DOHH2 (cell line): ENCODE data around the gene ZNF341.

ENCODE experiments used
- EZH2phosphoT487 ChIP-seq: fragments of 200-600 bp; sonication (generic); IDR thresholded peaks from 2 replicates; pipeline ENCODE4 v1.6.1; 2017; ENCODE audit warnings: borderline replicate concordance, mild to moderate bottlenecking, antibody characterized with exemption, low read length, moderate library complexity, mixed read lengths
- TF ChIP-seq, protein P1 (sequence below): fragments of 200-600 bp; sonication (generic); IDR thresholded peaks from one replicate; pipeline ENCODE4 v1.5.1; 2014; ENCODE audit warnings: antibody characterized with exemption, mild to moderate bottlenecking, low read depth, low read length; ENCODE audit not compliant: poor library complexity, severe bottlenecking

DNA sequence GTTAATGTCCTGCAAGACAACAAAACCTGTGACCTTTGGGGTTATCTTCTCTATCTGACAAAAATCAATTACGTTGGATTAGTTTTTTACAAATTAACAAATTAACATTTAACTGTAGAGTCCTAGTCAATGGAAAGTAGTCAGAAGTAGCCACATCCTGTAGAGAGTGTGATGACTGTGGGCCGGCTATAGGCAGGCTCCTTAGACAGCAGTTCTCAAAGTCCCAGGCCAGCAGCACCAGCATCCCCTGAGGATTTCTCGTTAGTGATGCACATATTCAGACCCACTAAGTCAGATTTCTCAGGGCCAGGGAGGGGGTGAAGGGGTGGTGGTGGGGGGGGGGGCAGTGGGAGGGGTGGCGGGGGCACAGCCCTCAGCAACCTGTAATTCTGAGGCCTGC is 37.2 kb downstream of the ZNF341 start:
- TF ChIP-seq, protein P1, sequence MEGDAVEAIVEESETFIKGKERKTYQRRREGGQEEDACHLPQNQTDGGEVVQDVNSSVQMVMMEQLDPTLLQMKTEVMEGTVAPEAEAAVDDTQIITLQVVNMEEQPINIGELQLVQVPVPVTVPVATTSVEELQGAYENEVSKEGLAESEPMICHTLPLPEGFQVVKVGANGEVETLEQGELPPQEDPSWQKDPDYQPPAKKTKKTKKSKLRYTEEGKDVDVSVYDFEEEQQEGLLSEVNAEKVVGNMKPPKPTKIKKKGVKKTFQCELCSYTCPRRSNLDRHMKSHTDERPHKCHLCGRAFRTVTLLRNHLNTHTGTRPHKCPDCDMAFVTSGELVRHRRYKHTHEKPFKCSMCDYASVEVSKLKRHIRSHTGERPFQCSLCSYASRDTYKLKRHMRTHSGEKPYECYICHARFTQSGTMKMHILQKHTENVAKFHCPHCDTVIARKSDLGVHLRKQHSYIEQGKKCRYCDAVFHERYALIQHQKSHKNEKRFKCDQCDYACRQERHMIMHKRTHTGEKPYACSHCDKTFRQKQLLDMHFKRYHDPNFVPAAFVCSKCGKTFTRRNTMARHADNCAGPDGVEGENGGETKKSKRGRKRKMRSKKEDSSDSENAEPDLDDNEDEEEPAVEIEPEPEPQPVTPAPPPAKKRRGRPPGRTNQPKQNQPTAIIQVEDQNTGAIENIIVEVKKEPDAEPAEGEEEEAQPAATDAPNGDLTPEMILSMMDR = no peak
- TF ChIP-seq EZH2phosphoT487 = no peak
